ENCODE measurements around the gene ETS2.

GRCh38 chr21:38758501-38759214, 47.1 kb upstream of the ETS2 start:
- TF ChIP-seq, protein P1, sequence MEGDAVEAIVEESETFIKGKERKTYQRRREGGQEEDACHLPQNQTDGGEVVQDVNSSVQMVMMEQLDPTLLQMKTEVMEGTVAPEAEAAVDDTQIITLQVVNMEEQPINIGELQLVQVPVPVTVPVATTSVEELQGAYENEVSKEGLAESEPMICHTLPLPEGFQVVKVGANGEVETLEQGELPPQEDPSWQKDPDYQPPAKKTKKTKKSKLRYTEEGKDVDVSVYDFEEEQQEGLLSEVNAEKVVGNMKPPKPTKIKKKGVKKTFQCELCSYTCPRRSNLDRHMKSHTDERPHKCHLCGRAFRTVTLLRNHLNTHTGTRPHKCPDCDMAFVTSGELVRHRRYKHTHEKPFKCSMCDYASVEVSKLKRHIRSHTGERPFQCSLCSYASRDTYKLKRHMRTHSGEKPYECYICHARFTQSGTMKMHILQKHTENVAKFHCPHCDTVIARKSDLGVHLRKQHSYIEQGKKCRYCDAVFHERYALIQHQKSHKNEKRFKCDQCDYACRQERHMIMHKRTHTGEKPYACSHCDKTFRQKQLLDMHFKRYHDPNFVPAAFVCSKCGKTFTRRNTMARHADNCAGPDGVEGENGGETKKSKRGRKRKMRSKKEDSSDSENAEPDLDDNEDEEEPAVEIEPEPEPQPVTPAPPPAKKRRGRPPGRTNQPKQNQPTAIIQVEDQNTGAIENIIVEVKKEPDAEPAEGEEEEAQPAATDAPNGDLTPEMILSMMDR (IDR thresholded peaks at IDR 0.05; ENCODE audit: poor library complexity, severe bottlenecking) = no peak
- TF ChIP-seq SMC3 (conservative IDR thresholded peaks at IDR 0.05; ENCODE audit: poor library complexity) (no peak), EP300 (conservative IDR thresholded peaks at IDR 0.05; ENCODE audit: poor library complexity, severe bottlenecking) (no peak), EZH2 (IDR thresholded peaks at IDR 0.05; ENCODE audit: borderline replicate concordance, insufficient read depth, low read length, poor library complexity, severe bottlenecking) (no peak), RAD21 (conservative IDR thresholded peaks at IDR 0.05) (no peak), TAF1 (IDR thresholded peaks at IDR 0.05; ENCODE audit: low read depth) (no peak), POLR2AphosphoS5 (IDR thresholded peaks at IDR 0.05) (no peak), MXI1 (conservative IDR thresholded peaks at IDR 0.05; ENCODE audit: poor library complexity, severe bottlenecking) (no peak)
- TF ChIP-seq, protein P2, sequence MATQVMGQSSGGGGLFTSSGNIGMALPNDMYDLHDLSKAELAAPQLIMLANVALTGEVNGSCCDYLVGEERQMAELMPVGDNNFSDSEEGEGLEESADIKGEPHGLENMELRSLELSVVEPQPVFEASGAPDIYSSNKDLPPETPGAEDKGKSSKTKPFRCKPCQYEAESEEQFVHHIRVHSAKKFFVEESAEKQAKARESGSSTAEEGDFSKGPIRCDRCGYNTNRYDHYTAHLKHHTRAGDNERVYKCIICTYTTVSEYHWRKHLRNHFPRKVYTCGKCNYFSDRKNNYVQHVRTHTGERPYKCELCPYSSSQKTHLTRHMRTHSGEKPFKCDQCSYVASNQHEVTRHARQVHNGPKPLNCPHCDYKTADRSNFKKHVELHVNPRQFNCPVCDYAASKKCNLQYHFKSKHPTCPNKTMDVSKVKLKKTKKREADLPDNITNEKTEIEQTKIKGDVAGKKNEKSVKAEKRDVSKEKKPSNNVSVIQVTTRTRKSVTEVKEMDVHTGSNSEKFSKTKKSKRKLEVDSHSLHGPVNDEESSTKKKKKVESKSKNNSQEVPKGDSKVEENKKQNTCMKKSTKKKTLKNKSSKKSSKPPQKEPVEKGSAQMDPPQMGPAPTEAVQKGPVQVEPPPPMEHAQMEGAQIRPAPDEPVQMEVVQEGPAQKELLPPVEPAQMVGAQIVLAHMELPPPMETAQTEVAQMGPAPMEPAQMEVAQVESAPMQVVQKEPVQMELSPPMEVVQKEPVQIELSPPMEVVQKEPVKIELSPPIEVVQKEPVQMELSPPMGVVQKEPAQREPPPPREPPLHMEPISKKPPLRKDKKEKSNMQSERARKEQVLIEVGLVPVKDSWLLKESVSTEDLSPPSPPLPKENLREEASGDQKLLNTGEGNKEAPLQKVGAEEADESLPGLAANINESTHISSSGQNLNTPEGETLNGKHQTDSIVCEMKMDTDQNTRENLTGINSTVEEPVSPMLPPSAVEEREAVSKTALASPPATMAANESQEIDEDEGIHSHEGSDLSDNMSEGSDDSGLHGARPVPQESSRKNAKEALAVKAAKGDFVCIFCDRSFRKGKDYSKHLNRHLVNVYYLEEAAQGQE (IDR thresholded peaks at IDR 0.05; ENCODE audit: borderline replicate concordance) = no peak

All from neural cell (in vitro differentiated cells).